Breast epithelium (tissue), 3 donors: Measurements from ENCODE around the gene CAMTA1.

ENCODE experiments used
- CTCF ChIP-seq, 3 donors: fragments of 450-650 bp; IDR thresholded peaks; one replicate each; pipeline ENCODE4 v1.5.1; 2016 to 2017; ENCODE audit warnings: antibody characterized with exemption in 3 of 3, mild to moderate bottlenecking in 3 of 3, moderate library complexity in 3 of 3
- POLR2AphosphoS5 ChIP-seq, 3 donors: sonication (generic); formaldehyde crosslinking; IDR thresholded peaks; one replicate each; pipeline ENCODE4 v1.6.1; 2017; ENCODE audit warnings: antibody characterized with exemption in 3 of 3

GRCh38 chr1:7671676-7672075 lies 886.4 kb downstream of the CAMTA1 start:
- TF ChIP-seq CTCF (IDR thresholded peaks at IDR 0.05) (no peak), POLR2AphosphoS5 (IDR thresholded peaks at IDR 0.05) (no peak)
